Fibroblast of villous mesenchyme (primary cell): ENCODE data around the gene SIRPA. TPM values are rescaled to one million over a fixed set of nuclear protein-coding genes. Genes with fewer than 3 reads are reported as not detected.
"Not testable (repeated sequence)": the region's sequence is repeated elsewhere in the genome, so short reads cannot be mapped to it uniquely, and the experiment has no call there.

Experiments used
- DNase-seq: peaks from one replicate; pipeline ENCODE4 v3.0.0-alpha.2; 2010; ENCODE audit warnings: low read depth
- H3K4me3 ChIP-seq: 2 replicates; pipeline ENCODE4 v1.5.1; 2011; ENCODE audit warnings: low read depth, mild to moderate bottlenecking, low read length
- CTCF ChIP-seq: IDR thresholded peaks from 2 replicates; pipeline ENCODE4 v1.5.1; 2012; ENCODE audit warnings: low read depth, mild to moderate bottlenecking, low read length; ENCODE audit not compliant: insufficient read depth
- total RNA-seq: library from RNA; depleted of rRNA; stranded (reverse); fragments of >200 nt; gene quantifications from 2 replicates; pipeline ENCODE4 v1.2.3, GENCODE V29; 2012

Gene SIRPA
- total RNA-seq, 1 donor = 3.9 TPM

GRCh38 chr20:1909097-1909496 lies 13.9 kb downstream of the SIRPA start:
- no peak for TF ChIP-seq CTCF
- no peak overlapping the region for H3K4me3 ChIP-seq
- DNase-seq = no peak

GRCh38 chr20:1911536-1911935 lies 16.3 kb downstream of the SIRPA start:
- TF ChIP-seq CTCF = no peak
- no peak overlapping the region for H3K4me3 ChIP-seq
- no peak for DNase-seq

GRCh38 chr20:1912053-1912452 lies 16.8 kb downstream of the SIRPA start:
- TF ChIP-seq CTCF = no peak
- no peak overlapping the region for H3K4me3 ChIP-seq
- DNase-seq = no peak

DNA sequence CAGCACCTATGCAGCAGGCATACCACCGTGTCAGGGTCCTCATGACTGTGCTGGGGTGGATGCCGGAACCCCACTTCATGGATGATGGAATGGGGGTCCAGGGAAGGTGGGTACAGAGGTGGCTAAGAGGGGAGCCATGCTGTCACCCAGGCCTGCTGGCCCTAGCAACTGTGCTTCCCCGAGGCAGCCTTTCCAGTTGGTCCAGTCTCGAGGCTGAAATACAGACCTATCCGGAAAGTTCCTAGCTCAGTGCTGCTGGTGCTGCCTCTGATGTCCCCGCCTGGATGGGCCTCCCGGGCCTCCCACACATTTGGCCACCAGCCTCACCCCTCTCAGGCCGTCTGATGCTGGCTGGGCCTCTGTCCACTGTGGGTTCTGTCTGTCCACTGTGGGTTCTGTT lies 17.4 kb downstream of the SIRPA start:
- no peak for DNase-seq
- no peak for TF ChIP-seq CTCF

DNA sequence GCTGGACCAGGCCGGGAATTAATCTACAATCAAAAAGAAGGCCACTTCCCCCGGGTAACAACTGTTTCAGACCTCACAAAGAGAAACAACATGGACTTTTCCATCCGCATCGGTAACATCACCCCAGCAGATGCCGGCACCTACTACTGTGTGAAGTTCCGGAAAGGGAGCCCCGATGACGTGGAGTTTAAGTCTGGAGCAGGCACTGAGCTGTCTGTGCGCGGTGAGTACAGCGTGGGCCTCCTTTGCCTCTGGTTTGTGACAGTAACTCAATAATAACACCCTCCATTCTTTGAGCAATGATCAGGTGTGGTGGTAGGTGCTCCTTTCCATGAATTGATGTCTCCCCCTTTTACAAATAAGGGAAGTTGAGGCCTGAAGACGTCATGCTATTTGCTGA lies 20.0 kb downstream of the SIRPA start:
- DNase-seq, H3K4me3 ChIP-seq: not testable (repeated sequence)

More for the DNA sequence above, 17.4 kb downstream of the SIRPA start:
- no peak overlapping the region for H3K4me3 ChIP-seq

- no peak for TF ChIP-seq CTCF
- H3K4me3 ChIP-seq = no peak overlapping the region
- DNase-seq = no peak
Measured at GRCh38 chr20:1915725-1916124, 20.5 kb downstream of the SIRPA start.

- no peak for TF ChIP-seq CTCF
- DNase-seq = no peak
Measured at GRCh38 chr20:1917786-1918185, 22.6 kb downstream of the SIRPA start.

More at GRCh38 chr20:1917786-1918185, 22.6 kb downstream of the SIRPA start:
- H3K4me3 ChIP-seq = no peak overlapping the region
